Neural cell (in vitro differentiated cells): Measurements from ENCODE around the gene WRNIP1. TPM values are rescaled to one million over a fixed set of nuclear protein-coding genes. Genes with fewer than 3 reads are reported as not detected.

Experiments
- H2AFZ ChIP-seq: fragments of 200-600, 300-800 bp; sonication (generic), shearing (Covaris generic); 2 replicates; pipeline ENCODE4 v1.6.0; 2014; ENCODE audit warnings: low read depth, mild to moderate bottlenecking, antibody characterized with exemption, low read length, moderate library complexity
- H3F3A ChIP-seq: fragments of 200-600 bp; shearing (Covaris generic); 2 replicates; pipeline ENCODE4 v1.6.1; 2016; ENCODE audit warnings: mild to moderate bottlenecking, moderate library complexity, mixed read lengths, antibody characterized with exemption, low read length; ENCODE audit not compliant: insufficient read depth, poor library complexity, severe bottlenecking
- H3K27ac ChIP-seq: fragments of 200-600, 300-800 bp; sonication (generic), shearing (Covaris generic); 2 replicates; pipeline ENCODE4 v1.5.1; 2014; ENCODE audit warnings: mild to moderate bottlenecking, low read length, moderate library complexity
- H3K27me3 ChIP-seq: fragments of 300-800, 200-600 bp; sonication (generic), shearing (Covaris generic); 2 replicates; pipeline ENCODE4 v1.6.0; 2014; ENCODE audit warnings: mild to moderate bottlenecking, low read depth, low read length, moderate library complexity; ENCODE audit not compliant: insufficient read depth
- H3K36me3 ChIP-seq: fragments of 300-800, 200-600 bp; sonication (generic), shearing (Covaris generic); 2 replicates; pipeline ENCODE4 v1.5.1; 2014; ENCODE audit warnings: mild to moderate bottlenecking, antibody characterized with exemption, low read length, moderate library complexity; ENCODE audit not compliant: insufficient read depth
- H3K4me2 ChIP-seq: fragments of 300-800, 200-600 bp; sonication (generic), shearing (Covaris generic); 2 replicates; pipeline ENCODE4 v1.6.0; 2014; ENCODE audit warnings: mild to moderate bottlenecking, low read length
- H3K4me3 ChIP-seq: fragments of 300-800, 200-600 bp; sonication (generic), shearing (Covaris generic); 2 replicates; pipeline ENCODE4 v1.5.1; 2014; ENCODE audit warnings: mild to moderate bottlenecking, low read length, moderate library complexity
- H3K79me2 ChIP-seq: fragments of 200-600 bp; shearing (Covaris generic); replicated peaks from 2 replicates; pipeline ENCODE4 v1.6.0; 2014; ENCODE audit warnings: mild to moderate bottlenecking, low read length, moderate library complexity; ENCODE audit not compliant: insufficient read depth
- H3K9ac ChIP-seq: fragments of 300-800, 200-600 bp; sonication (generic), shearing (Covaris generic); 2 replicates; pipeline ENCODE4 v1.6.1; 2016; ENCODE audit warnings: mild to moderate bottlenecking, low read length, mixed read lengths
- H3K9me2 ChIP-seq: fragments of 200-600 bp; shearing (Covaris generic); 2 replicates; pipeline ENCODE4 v1.6.1; 2016; ENCODE audit warnings: mild to moderate bottlenecking, low read length, mixed read lengths; ENCODE audit not compliant: insufficient read depth
- H3K9me3 ChIP-seq: fragments of 200-600, 300-800 bp; sonication (generic), shearing (Covaris generic); 2 replicates; pipeline ENCODE4 v1.6.1; 2016; ENCODE audit warnings: mild to moderate bottlenecking, mixed run types, low read length, moderate library complexity, mixed read lengths
- H4K20me1 ChIP-seq: fragments of 200-600 bp; shearing (Covaris generic); 2 replicates; pipeline ENCODE4 v1.6.1; 2016; ENCODE audit warnings: mild to moderate bottlenecking, mixed run types; ENCODE audit not compliant: insufficient read depth
- CTCF ChIP-seq: fragments of 450-650 bp; IDR thresholded peaks from 2 replicates; pipeline ENCODE4 v1.5.1; 2014; ENCODE audit warnings: antibody characterized with exemption, mild to moderate bottlenecking, moderate library complexity; ENCODE audit not compliant: poor library complexity, severe bottlenecking
- EP300 ChIP-seq: fragments of 450-650 bp; conservative IDR thresholded peaks from 2 replicates; pipeline ENCODE4 v1.6.1; 2014; ENCODE audit warnings: antibody characterized with exemption, mild to moderate bottlenecking, moderate library complexity; ENCODE audit not compliant: poor library complexity, severe bottlenecking
- EZH2 ChIP-seq: fragments of 200-600, 300-800 bp; shearing (Covaris generic), sonication (generic); IDR thresholded peaks from 2 replicates; pipeline ENCODE4 v1.6.1; 2014; ENCODE audit warnings: antibody characterized with exemption, low read length, borderline replicate concordance, mild to moderate bottlenecking; ENCODE audit not compliant: insufficient read depth, poor library complexity, severe bottlenecking
- MXI1 ChIP-seq: fragments of 450-650 bp; conservative IDR thresholded peaks from 2 replicates; pipeline ENCODE4 v1.6.1; 2014; ENCODE audit warnings: antibody characterized with exemption, mild to moderate bottlenecking; ENCODE audit not compliant: poor library complexity, severe bottlenecking
- POLR2AphosphoS5 ChIP-seq: IDR thresholded peaks from 2 replicates; pipeline ENCODE4 v1.6.1; 2012
- RAD21 ChIP-seq: fragments of 450-650 bp; conservative IDR thresholded peaks from 2 replicates; pipeline ENCODE4 v1.6.1; 2014; ENCODE audit warnings: antibody characterized with exemption, mild to moderate bottlenecking, moderate library complexity
- REST ChIP-seq: IDR thresholded peaks from 2 replicates; pipeline ENCODE4 v1.6.1; 2012; ENCODE audit warnings: borderline replicate concordance
- SMC3 ChIP-seq: fragments of 450-650 bp; conservative IDR thresholded peaks from 2 replicates; pipeline ENCODE4 v1.6.1; 2014; ENCODE audit warnings: antibody characterized with exemption, mild to moderate bottlenecking, moderate library complexity; ENCODE audit not compliant: poor library complexity
- TAF1 ChIP-seq: IDR thresholded peaks from 2 replicates; pipeline ENCODE4 v1.6.1; 2012; ENCODE audit warnings: low read depth
- polyA plus RNA-seq: library from polyadenylated mRNA; depleted of rRNA; stranded (reverse); fragments of >200 nt; gene quantifications from 2 replicates; pipeline ENCODE4 v1.2.3, GENCODE V29; 2014

Gene WRNIP1
- polyA plus RNA-seq, 1 donor from 2014 or later = 93.7 TPM

- Histone ChIP-seq H3K79me2 (no peaks in the 10 kb centered on the region), H3K27me3 (no peaks in the 10 kb centered on the region), H3K9me2 (no peaks in the 10 kb centered on the region), H3K36me3 (no peaks in the 10 kb centered on the region), H3K9me3 (no peaks in the 10 kb centered on the region), H3K27ac (no peak overlapping the region), H2AFZ (no peak overlapping the region), H3F3A (no peaks in the 10 kb centered on the region), H4K20me1 (no peaks in the 10 kb centered on the region), H3K4me3 (no peak overlapping the region), H3K9ac (no peak overlapping the region), H3K4me2 (no peak overlapping the region)
- TF ChIP-seq RAD21 (no peak), POLR2AphosphoS5 (no peak)
Observed at GRCh38 chr6:2756241-2756640, 9.0 kb upstream of the WRNIP1 start.

GRCh38 chr6:2756687-2757224 lies 8.4 kb upstream of the WRNIP1 start:
- H3K27ac ChIP-seq = no peak overlapping the region
- no peaks in the 10 kb centered on the region for H3K79me2 ChIP-seq
- H2AFZ ChIP-seq = no peak overlapping the region
- no peak for TF ChIP-seq TAF1
- no peak for TF ChIP-seq EP300
- no peak for TF ChIP-seq POLR2AphosphoS5
- no peak for TF ChIP-seq RAD21
- no peak for TF ChIP-seq SMC3
- TF ChIP-seq EZH2 = no peak
- no peak for TF ChIP-seq CTCF
- TF ChIP-seq REST = no peak
- TF ChIP-seq MXI1 = no peak
- H3K36me3 ChIP-seq = no peaks in the 10 kb centered on the region
- no peak overlapping the region for H3K9ac ChIP-seq
- no peaks in the 10 kb centered on the region for H3K27me3 ChIP-seq
- no peak overlapping the region for H3K4me2 ChIP-seq
- no peaks in the 10 kb centered on the region for H3F3A ChIP-seq
- no peaks in the 10 kb centered on the region for H3K9me3 ChIP-seq
- no peaks in the 10 kb centered on the region for H3K9me2 ChIP-seq
- H3K4me3 ChIP-seq = no peak overlapping the region
- no peaks in the 10 kb centered on the region for H4K20me1 ChIP-seq

- no peak overlapping the region for H3K9ac ChIP-seq
- no peak overlapping the region for H2AFZ ChIP-seq
- TF ChIP-seq EZH2 = no peak
- TF ChIP-seq POLR2AphosphoS5 = no peak
- no peak for TF ChIP-seq MXI1
- no peak for TF ChIP-seq REST
- TF ChIP-seq EP300 = no peak
- TF ChIP-seq RAD21 = no peak
- TF ChIP-seq CTCF = no peak
- no peak for TF ChIP-seq TAF1
- no peak for TF ChIP-seq SMC3
- H3K4me3 ChIP-seq = no peak overlapping the region
- no peak overlapping the region for H3K27ac ChIP-seq
- H3K79me2 ChIP-seq = no peaks in the 10 kb centered on the region
- H4K20me1 ChIP-seq = no peaks in the 10 kb centered on the region
- no peaks in the 10 kb centered on the region for H3K27me3 ChIP-seq
- no peaks in the 10 kb centered on the region for H3K9me3 ChIP-seq
- H3F3A ChIP-seq = peaks cover under 1% of the 10 kb centered on the region
- H3K36me3 ChIP-seq = no peaks in the 10 kb centered on the region
- H3K4me2 ChIP-seq = no peak overlapping the region
- no peaks in the 10 kb centered on the region for H3K9me2 ChIP-seq
Observed at GRCh38 chr6:2758980-2759379, 6.2 kb upstream of the WRNIP1 start.
